GM20431 (cell line): ENCODE measurements around the gene PROZ.

Experiments used
- in situ Hi-C: fragments of 300-500 bp; cut with MseI, MboI; formaldehyde crosslinking; loops from one replicate; pipeline ENCODE4 v1.15.0; 2020; ENCODE audit warnings: low sequenced_read_pairs; ENCODE audit not compliant: unreplicated experiment

Gene PROZ

GRCh38 chr13:113195360-113195759 is 36.9 kb downstream of the PROZ start:
- in situ Hi-C loops: no loop called here

GRCh38 chr13:113196970-113197737 is 38.7 kb downstream of the PROZ start:
- in situ Hi-C loops: no loop called here

GRCh38 chr13:113201815-113202214 is 43.4 kb downstream of the PROZ start:
- in situ Hi-C loops: no loop called here

- in situ Hi-C loops: no loop called here
Measured at GRCh38 chr13:113202912-113203311, 44.5 kb downstream of the PROZ start.

GRCh38 chr13:113203507-113204377 is 45.3 kb downstream of the PROZ start:
- in situ Hi-C loops: no loop called here

- in situ Hi-C loops: no loop called here
Measured at GRCh38 chr13:113204378-113204734, 45.9 kb downstream of the PROZ start.

- in situ Hi-C loops: no loop called here
Measured at GRCh38 chr13:113205428-113205931, 47.0 kb downstream of the PROZ start.

GRCh38 chr13:113207460-113207859 is 49.0 kb downstream of the PROZ start:
- in situ Hi-C loops: no loop called here

GRCh38 chr13:113207890-113208420 is 49.5 kb downstream of the PROZ start:
- in situ Hi-C loops: no loop called here

GRCh38 chr13:113208421-113209335 is 50.2 kb downstream of the PROZ start, which contains the start of gene PCID2:
Gene PCID2, minus strand, starts transcription at chr13:113208669. Its CDS starts 35 bp downstream, at chr13:113208634.
- in situ Hi-C loops: no loop called here

GRCh38 chr13:113209336-113209758 is 50.9 kb downstream of the PROZ start, which contains the start of gene CUL4A:
Gene CUL4A, plus strand, starts transcription at chr13:113209613. Its CDS starts 15 bp downstream, at chr13:113209628.
- in situ Hi-C loops: no loop called here

GRCh38 chr13:113209759-113210421 is 51.4 kb downstream of the PROZ start:
- in situ Hi-C loops: no loop called here

- in situ Hi-C loops: no loop called here
Measured at GRCh38 chr13:113210833-113211232, 52.4 kb downstream of the PROZ start.

- in situ Hi-C loops: no loop called here
Measured at GRCh38 chr13:113211774-113212173, 53.3 kb downstream of the PROZ start.

GRCh38 chr13:113216254-113217048 is 58.0 kb downstream of the PROZ start:
- in situ Hi-C loops: no loop called here

- in situ Hi-C loops: no loop called here
Measured at GRCh38 chr13:113218586-113218985, 60.1 kb downstream of the PROZ start.

- in situ Hi-C loops: no loop called here
Measured at GRCh38 chr13:113219256-113219940, 61.0 kb downstream of the PROZ start.

- in situ Hi-C loops: no loop called here
Measured at GRCh38 chr13:113220141-113220598, 61.7 kb downstream of the PROZ start.
